ENCODE measurements around the gene SPRTN.

The SPRTN gene

GRCh38 chr1:231386466-231386865 lies 48.4 kb downstream of the SPRTN start:
- no peaks in the 10 kb centered on the region for H4K20me1 ChIP-seq (ENCODE audit: insufficient read depth, low read length, poor library complexity, severe bottlenecking)
- H3K79me2 ChIP-seq (ENCODE audit: insufficient read depth, low read length), result no peaks in the 10 kb centered on the region
- H3K4me3 ChIP-seq (ENCODE audit: low read length, poor library complexity, severe bottlenecking), result no peak overlapping the region
- no peak overlapping the region for H3K9ac ChIP-seq (ENCODE audit: low read depth, low read length, poor library complexity, severe bottlenecking)
- no peak overlapping the region for H2AFZ ChIP-seq (ENCODE audit: low read length)
- no peaks in the 10 kb centered on the region for H3K4me1 ChIP-seq (ENCODE audit: insufficient read depth, low read length, poor library complexity, severe bottlenecking)
- no peaks in the 10 kb centered on the region for H3F3A ChIP-seq (ENCODE audit: low read depth)
- no peaks in the 10 kb centered on the region for H3K9me2 ChIP-seq (replicated peaks; ENCODE audit: low read depth, low read length)
- no peak for TF ChIP-seq EZH2phosphoT487 (IDR thresholded peaks at IDR 0.05; ENCODE audit: borderline replicate concordance)
- no peak for TF ChIP-seq CTCF (conservative IDR thresholded peaks at IDR 0.05; ENCODE audit: low read length)
- H3K4me2 ChIP-seq (ENCODE audit: low read depth, low read length, poor library complexity, severe bottlenecking), result no peak overlapping the region
- no peaks in the 10 kb centered on the region for H3K9me3 ChIP-seq (ENCODE audit: insufficient read depth, low read depth, low read length)
- no peaks in the 10 kb centered on the region for H3K27me3 ChIP-seq (ENCODE audit: insufficient read depth, low read length, poor library complexity, severe bottlenecking)
- no peaks in the 10 kb centered on the region for H3K36me3 ChIP-seq (ENCODE audit: insufficient read depth, low read length)

- H2AFZ ChIP-seq (ENCODE audit: low read length), result no peak overlapping the region
- H3K79me2 ChIP-seq (ENCODE audit: insufficient read depth, low read length), result no peaks in the 10 kb centered on the region
- H4K20me1 ChIP-seq (ENCODE audit: insufficient read depth, low read length, poor library complexity, severe bottlenecking), result no peaks in the 10 kb centered on the region
- no peak overlapping the region for H3K4me2 ChIP-seq (ENCODE audit: low read depth, low read length, poor library complexity, severe bottlenecking)
- H3K9ac ChIP-seq (ENCODE audit: low read depth, low read length, poor library complexity, severe bottlenecking), result no peak overlapping the region
- no peaks in the 10 kb centered on the region for H3K9me3 ChIP-seq (ENCODE audit: insufficient read depth, low read depth, low read length)
- H3K9me2 ChIP-seq (replicated peaks; ENCODE audit: low read depth, low read length), result no peaks in the 10 kb centered on the region
- H3K4me3 ChIP-seq (ENCODE audit: low read length, poor library complexity, severe bottlenecking), result no peak overlapping the region
- TF ChIP-seq EZH2phosphoT487 (IDR thresholded peaks at IDR 0.05; ENCODE audit: borderline replicate concordance) (no peak), CTCF (conservative IDR thresholded peaks at IDR 0.05; ENCODE audit: low read length) (no peak)
- no peaks in the 10 kb centered on the region for H3F3A ChIP-seq (ENCODE audit: low read depth)
- no peaks in the 10 kb centered on the region for H3K36me3 ChIP-seq (ENCODE audit: insufficient read depth, low read length)
- H3K4me1 ChIP-seq (ENCODE audit: insufficient read depth, low read length, poor library complexity, severe bottlenecking), result no peaks in the 10 kb centered on the region
- no peaks in the 10 kb centered on the region for H3K27me3 ChIP-seq (ENCODE audit: insufficient read depth, low read length, poor library complexity, severe bottlenecking)
Measured at GRCh38 chr1:231387770-231388669, 49.9 kb downstream of the SPRTN start.

GRCh38 chr1:231390071-231390470 lies 52.0 kb downstream of the SPRTN start:
- Histone ChIP-seq H3K36me3 (ENCODE audit: insufficient read depth, low read length) (no peaks in the 10 kb centered on the region), H3K9ac (ENCODE audit: low read depth, low read length, poor library complexity, severe bottlenecking) (no peak overlapping the region), H3K27me3 (ENCODE audit: insufficient read depth, low read length, poor library complexity, severe bottlenecking) (no peaks in the 10 kb centered on the region), H3K79me2 (ENCODE audit: insufficient read depth, low read length) (no peaks in the 10 kb centered on the region), H2AFZ (ENCODE audit: low read length) (no peak overlapping the region), H3K4me2 (ENCODE audit: low read depth, low read length, poor library complexity, severe bottlenecking) (no peak overlapping the region), H3K9me2 (replicated peaks; ENCODE audit: low read depth, low read length) (no peaks in the 10 kb centered on the region), H3K4me3 (ENCODE audit: low read length, poor library complexity, severe bottlenecking) (no peak overlapping the region), H4K20me1 (ENCODE audit: insufficient read depth, low read length, poor library complexity, severe bottlenecking) (no peaks in the 10 kb centered on the region), H3K4me1 (ENCODE audit: insufficient read depth, low read length, poor library complexity, severe bottlenecking) (no peaks in the 10 kb centered on the region), H3K9me3 (ENCODE audit: insufficient read depth, low read depth, low read length) (no peaks in the 10 kb centered on the region), H3F3A (ENCODE audit: low read depth) (no peaks in the 10 kb centered on the region)
- no peak for TF ChIP-seq EZH2phosphoT487 (IDR thresholded peaks at IDR 0.05; ENCODE audit: borderline replicate concordance)
- no peak for TF ChIP-seq CTCF (conservative IDR thresholded peaks at IDR 0.05; ENCODE audit: low read length)

Measured in Loucy (cell line).